ENCODE data around the gene C3orf52. TPM values are rescaled to one million over a fixed set of nuclear protein-coding genes. Genes with fewer than 3 reads are reported as not detected.
"Not testable (repeated sequence)": the region's sequence is repeated elsewhere in the genome, so short reads cannot be mapped to it uniquely, and the experiment has no call there.

C3orf52 gene
- total RNA-seq, 1 donor from 2014 or later, result 4.5 TPM

DNA sequence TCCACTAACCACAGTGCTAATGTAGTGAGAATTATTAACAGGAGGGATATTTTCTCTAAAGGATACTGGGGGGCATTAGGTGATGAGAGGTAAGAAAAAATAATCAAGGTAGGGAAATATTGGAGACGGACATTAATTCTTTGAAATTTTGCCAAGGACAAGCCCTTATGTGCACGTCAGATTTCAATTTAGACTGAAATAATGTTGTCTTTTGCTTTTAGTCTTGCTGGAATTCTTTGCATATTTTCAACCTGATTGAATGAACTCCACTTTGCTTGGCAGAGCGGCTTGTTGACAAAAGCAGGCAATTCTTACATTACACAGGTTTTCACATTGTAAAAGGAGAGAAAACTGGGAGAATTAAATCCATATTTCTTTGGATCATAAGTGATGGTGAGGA lies 25.0 kb upstream of the C3orf52 start:
- Mint-ChIP-seq H3K9me3 (peaks cover 5% of the 10 kb centered on the region), H3K27me3 (ENCODE audit: low read depth) (no peaks in the 10 kb centered on the region), H3K27ac (peak overlapping the region; percentile 95), H3K4me3 (no peak overlapping the region), H3K36me3 (no peaks in the 10 kb centered on the region), H3K4me1 (peaks cover 13% of the 10 kb centered on the region)
- DNase-seq (ENCODE audit: low spot score in 2 of 2, unreplicated experiment in 2 of 2), result no peak
- no peak for TF ChIP-seq CTCF (IDR thresholded peaks at IDR 0.05; ENCODE audit: unreplicated experiment)

DNA sequence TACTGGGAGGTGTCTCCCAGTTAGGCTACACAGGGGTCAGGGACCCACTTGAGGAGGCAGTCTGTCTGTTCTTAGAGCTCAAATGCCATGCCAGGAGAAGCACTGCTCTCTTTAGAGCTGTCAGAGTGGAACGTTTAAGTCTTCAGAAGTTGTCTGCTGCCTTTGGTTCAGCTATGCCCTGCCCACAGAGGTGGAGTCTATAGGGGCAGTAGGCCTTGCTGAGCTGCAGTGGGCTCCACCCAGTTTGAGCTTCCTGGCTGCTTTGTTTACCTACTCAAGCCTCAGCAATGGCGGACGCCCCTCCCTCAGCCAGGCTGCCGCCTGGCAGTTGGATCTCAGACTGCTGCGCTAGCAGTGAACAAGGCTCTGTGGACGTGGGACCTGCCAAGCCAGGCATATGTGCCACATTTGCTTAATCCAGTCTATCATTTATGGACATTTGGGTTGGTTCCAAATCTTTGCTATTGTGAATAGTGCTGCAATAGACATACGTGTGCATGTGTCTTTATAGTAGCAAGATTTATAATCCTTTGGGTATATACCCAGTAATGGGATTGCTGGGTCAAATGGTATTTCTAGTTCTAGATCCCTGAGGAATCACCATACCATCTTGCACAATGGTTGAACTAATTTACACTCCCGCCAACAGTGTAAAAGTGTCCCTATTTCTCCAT lies 13.7 kb upstream of the C3orf52 start:
- H3K9me3 Mint-ChIP-seq; DNase-seq (ENCODE audit: low spot score in 2 of 2, unreplicated experiment in 2 of 2); H3K27ac Mint-ChIP-seq; H3K27me3 Mint-ChIP-seq (ENCODE audit: low read depth); H3K36me3 Mint-ChIP-seq; H3K4me3 Mint-ChIP-seq: not testable (repeated sequence)
- H3K4me1 Mint-ChIP-seq, result peaks cover 21% of the 10 kb centered on the region

DNA sequence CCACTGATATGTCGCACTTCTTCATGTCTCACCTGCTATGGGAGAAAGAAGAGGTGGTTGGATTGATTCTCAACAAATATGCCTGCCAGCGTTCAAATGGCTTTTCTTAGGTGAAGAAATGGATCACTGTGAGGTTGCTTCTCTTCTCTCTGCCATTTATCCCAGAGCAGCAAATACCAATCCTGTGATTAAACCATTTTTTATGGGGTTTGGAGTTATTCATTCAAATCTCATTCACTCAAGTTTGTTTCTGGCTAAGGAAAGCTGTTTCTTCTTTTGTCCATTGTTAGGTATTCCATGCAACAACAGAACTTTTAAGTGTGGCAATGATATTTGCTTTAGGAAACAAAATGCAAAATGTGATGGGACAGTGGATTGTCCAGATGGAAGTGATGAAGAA lies 12.2 kb upstream of the C3orf52 start:
- no peaks in the 10 kb centered on the region for H3K27me3 Mint-ChIP-seq (ENCODE audit: low read depth)
- peak overlapping the region; percentile 97 for H3K27ac Mint-ChIP-seq
- no peak for DNase-seq (ENCODE audit: low spot score in 2 of 2, unreplicated experiment in 2 of 2)
- H3K4me1 Mint-ChIP-seq, result peaks cover 21% of the 10 kb centered on the region
- peaks cover 3% of the 10 kb centered on the region for H3K9me3 Mint-ChIP-seq
- no peak for TF ChIP-seq CTCF (IDR thresholded peaks at IDR 0.05; ENCODE audit: unreplicated experiment)
- peaks cover 4% of the 10 kb centered on the region for H3K36me3 Mint-ChIP-seq
- H3K4me3 Mint-ChIP-seq, result no peak overlapping the region

GRCh38 chr3:112074616-112075497 lies 11.3 kb upstream of the C3orf52 start:
- H3K27ac Mint-ChIP-seq, result peak overlapping the region; percentile 97
- TF ChIP-seq CTCF (IDR thresholded peaks at IDR 0.05; ENCODE audit: unreplicated experiment), result no peak
- peak in 1 of 2 experiments; percentile 48 for DNase-seq (ENCODE audit: low spot score in 2 of 2, unreplicated experiment in 2 of 2)
- peaks cover 4% of the 10 kb centered on the region for H3K36me3 Mint-ChIP-seq
- H3K4me1 Mint-ChIP-seq, result peaks cover 21% of the 10 kb centered on the region
- H3K9me3 Mint-ChIP-seq, result peaks cover 3% of the 10 kb centered on the region
- peak overlapping the region; percentile 12 for H3K4me3 Mint-ChIP-seq
- H3K27me3 Mint-ChIP-seq (ENCODE audit: low read depth), result no peaks in the 10 kb centered on the region

DNA sequence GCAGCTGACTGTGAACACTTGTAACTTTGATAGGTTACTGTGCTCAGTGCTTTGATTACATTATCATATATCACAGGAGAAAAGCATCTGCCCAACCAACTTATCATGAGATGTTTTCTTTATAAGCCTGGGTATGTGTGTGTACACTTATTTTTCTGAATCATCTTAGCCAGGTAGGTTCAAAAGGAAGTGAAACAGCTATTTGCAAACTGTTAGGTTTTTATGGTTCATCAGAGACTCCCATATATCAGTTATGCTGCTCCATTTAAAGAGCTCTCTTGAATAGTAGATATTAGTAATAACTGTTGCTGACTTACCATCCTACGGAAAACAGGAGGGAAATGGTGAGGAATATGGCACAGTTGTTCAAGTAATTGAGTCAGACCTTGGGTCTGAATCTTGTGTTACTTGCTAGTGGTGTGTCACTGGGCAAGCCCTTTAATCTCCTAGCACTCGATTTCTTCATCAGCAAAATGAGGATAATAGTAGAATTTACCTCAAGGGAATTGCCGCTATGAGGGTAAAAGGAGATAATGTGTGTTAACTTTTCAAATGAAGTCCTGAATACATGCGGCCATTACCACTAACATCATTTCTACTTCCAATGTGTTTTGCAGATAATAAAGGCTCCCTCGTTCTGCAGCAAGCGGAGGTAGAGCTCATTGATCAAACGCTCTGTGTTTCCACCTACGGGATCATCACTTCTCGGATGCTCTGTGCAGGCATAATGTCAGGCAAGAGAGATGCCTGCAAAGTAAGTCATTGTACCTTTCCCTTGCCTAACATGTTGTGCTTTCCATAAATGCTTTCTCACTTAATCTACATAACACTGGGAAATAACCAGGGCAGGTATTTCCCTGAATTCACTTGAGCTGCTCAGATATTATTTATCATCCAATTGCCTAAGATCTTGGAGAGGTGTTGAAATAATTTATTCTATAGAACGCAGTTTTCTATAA lies 7.8 kb upstream of the C3orf52 start:
- no peak for DNase-seq (ENCODE audit: low spot score in 2 of 2, unreplicated experiment in 2 of 2)
- H3K4me3 Mint-ChIP-seq, result no peak overlapping the region
- no peak overlapping the region for H3K27ac Mint-ChIP-seq
- no peaks in the 10 kb centered on the region for H3K27me3 Mint-ChIP-seq (ENCODE audit: low read depth)
- no peaks in the 10 kb centered on the region for H3K36me3 Mint-ChIP-seq
- no peak for TF ChIP-seq CTCF (IDR thresholded peaks at IDR 0.05; ENCODE audit: unreplicated experiment)
- H3K9me3 Mint-ChIP-seq, result no peaks in the 10 kb centered on the region
- H3K4me1 Mint-ChIP-seq, result peaks cover 21% of the 10 kb centered on the region
